ENCODE results near the gene TMEM255B.

TMEM255B gene

DNA sequence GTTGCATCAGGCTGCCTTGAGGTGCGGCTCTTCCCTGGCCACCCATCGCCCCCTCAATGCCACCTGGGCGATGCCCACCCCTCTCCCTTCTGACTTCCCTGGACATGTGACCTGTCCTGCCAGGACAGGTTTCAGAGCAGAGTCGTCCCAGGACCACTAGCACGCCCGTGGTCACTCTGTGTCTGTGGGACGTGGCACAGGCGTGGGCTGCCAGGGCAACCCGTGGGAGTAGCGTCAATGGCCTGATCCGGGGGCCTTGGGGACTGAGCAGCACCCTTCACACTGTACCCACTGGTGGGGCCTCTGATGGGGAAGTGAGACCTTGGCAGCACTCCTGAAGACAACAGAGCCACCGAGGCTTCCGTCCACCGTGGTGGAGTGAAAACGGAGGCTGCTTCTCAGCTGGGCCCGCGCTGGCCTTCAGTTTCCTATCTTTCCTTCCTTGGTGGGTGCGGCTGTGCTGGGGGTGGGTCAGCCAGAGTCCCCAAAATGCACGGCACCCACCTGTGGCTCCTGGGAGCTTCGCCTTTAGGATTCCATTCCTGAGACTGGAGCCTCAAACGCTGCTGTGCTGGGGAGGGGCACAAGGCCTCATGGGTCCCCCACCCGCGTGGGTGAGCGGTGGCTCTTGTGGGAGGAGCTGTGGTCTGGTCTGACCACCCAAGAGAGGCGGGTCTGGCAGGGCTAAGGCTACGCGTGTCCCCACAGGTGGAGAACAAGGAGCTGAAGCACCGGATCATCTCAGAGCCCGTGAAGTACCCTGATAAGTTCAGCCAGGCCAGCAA lies 26.7 kb upstream of the TMEM255B start:
- no peak overlapping the region for H3K4me3 ChIP-seq (ENCODE audit: low read depth, low read length)
- peak; percentile 36 for DNase-seq (ENCODE audit: low read depth)
- TF ChIP-seq MAX (IDR thresholded peaks at IDR 0.05; ENCODE audit: low read depth, low read length): no peak
- no peak for TF ChIP-seq MYC (IDR thresholded peaks at IDR 0.05; ENCODE audit: low read depth, low read length)
- no peak for TF ChIP-seq POLR2A (IDR thresholded peaks at IDR 0.05; ENCODE audit: extremely low read depth, insufficient read length)
- no peak for TF ChIP-seq CTCF (IDR thresholded peaks at IDR 0.05; ENCODE audit: low read depth, low read length)

GRCh38 chr13:113732961-113733950 lies 25.8 kb upstream of the TMEM255B start:
- H3K4me3 ChIP-seq (ENCODE audit: low read depth, low read length): no peak overlapping the region
- DNase-seq (ENCODE audit: low read depth): no peak
- no peak for TF ChIP-seq MAX (IDR thresholded peaks at IDR 0.05; ENCODE audit: low read depth, low read length)
- no peak for TF ChIP-seq CTCF (IDR thresholded peaks at IDR 0.05; ENCODE audit: low read depth, low read length)
- no peak for TF ChIP-seq MYC (IDR thresholded peaks at IDR 0.05; ENCODE audit: low read depth, low read length)
- TF ChIP-seq POLR2A (IDR thresholded peaks at IDR 0.05; ENCODE audit: extremely low read depth, insufficient read length): no peak

DNA sequence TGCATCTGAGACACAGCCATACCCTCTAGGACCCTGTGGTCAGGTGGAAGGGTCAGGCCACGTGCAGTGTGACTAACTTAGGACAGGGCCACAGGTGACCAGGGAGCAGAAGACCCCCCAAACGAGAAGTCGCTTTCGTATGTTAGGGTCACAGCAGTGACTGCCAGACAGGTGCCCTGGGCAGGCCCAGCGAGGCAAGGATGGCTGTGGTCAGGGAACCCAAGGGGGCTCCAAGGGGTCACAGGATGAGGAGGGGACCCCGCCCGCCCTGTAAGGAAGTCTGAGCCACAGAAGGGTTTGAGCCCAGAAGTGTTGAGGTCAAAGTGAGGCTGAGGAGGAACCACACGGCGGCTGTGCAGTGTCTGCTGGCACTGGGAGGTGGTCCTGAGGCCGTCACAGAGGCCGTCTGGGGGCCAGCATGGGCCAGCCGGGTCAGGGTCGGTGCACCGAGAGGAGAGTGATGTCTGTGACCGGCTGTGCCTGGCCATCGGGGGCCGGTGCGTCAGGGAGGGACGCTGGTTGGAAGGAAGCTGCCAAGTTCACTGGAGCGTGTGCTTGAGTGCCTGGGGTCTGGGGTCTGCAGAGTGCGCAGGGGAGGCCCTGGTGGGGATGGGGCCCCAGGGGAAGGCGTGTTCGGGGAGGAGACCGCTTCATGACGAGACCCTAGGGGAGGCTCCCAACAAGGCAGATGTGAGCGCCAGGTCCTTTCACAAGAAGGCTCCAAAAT lies 24.8 kb upstream of the TMEM255B start:
- DNase-seq (ENCODE audit: low read depth): no peak
- H3K4me3 ChIP-seq (ENCODE audit: low read depth, low read length): no peak overlapping the region

DNA sequence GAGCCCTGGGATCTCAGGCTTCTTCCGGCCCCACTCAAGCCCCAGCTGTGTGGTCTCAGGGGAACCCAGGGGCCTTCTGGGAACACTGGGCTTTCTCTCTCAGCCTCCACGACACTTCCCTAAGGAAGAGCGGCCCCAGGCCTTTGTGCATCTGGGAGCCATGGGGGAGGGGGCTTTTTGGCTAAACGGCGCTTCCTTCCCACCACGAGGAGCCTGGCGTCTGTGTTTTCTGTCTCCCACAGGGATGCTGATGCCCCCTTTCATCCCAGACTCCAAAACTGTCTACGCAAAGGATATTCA lies 24.2 kb upstream of the TMEM255B start:
- TF ChIP-seq CTCF (IDR thresholded peaks at IDR 0.05; ENCODE audit: low read depth, low read length) (no peak), MAX (IDR thresholded peaks at IDR 0.05; ENCODE audit: low read depth, low read length) (no peak), POLR2A (IDR thresholded peaks at IDR 0.05; ENCODE audit: extremely low read depth, insufficient read length) (no peak), MYC (IDR thresholded peaks at IDR 0.05; ENCODE audit: low read depth, low read length) (no peak)
- no peak overlapping the region for H3K4me3 ChIP-seq (ENCODE audit: low read depth, low read length)
- DNase-seq (ENCODE audit: low read depth): no peak

More for the DNA sequence above, 24.8 kb upstream of the TMEM255B start:
- no peak for TF ChIP-seq MAX (IDR thresholded peaks at IDR 0.05; ENCODE audit: low read depth, low read length)
- TF ChIP-seq MYC (IDR thresholded peaks at IDR 0.05; ENCODE audit: low read depth, low read length): no peak
- no peak for TF ChIP-seq POLR2A (IDR thresholded peaks at IDR 0.05; ENCODE audit: extremely low read depth, insufficient read length)
- TF ChIP-seq CTCF (IDR thresholded peaks at IDR 0.05; ENCODE audit: low read depth, low read length): no peak

- H3K4me3 ChIP-seq (ENCODE audit: low read depth, low read length): no peak overlapping the region
- TF ChIP-seq MAX (IDR thresholded peaks at IDR 0.05; ENCODE audit: low read depth, low read length) (no peak), CTCF (IDR thresholded peaks at IDR 0.05; ENCODE audit: low read depth, low read length) (no peak), MYC (IDR thresholded peaks at IDR 0.05; ENCODE audit: low read depth, low read length) (no peak), POLR2A (IDR thresholded peaks at IDR 0.05; ENCODE audit: extremely low read depth, insufficient read length) (no peak)
Observed at GRCh38 chr13:113735194-113735593, 23.8 kb upstream of the TMEM255B start.

More at GRCh38 chr13:113735194-113735593, 23.8 kb upstream of the TMEM255B start:
- no peak for DNase-seq (ENCODE audit: low read depth)

All from NB4 (cell line).